ENCODE data around the gene SPATS2.
"Not testable (repeated sequence)": the region's sequence is repeated elsewhere in the genome, so short reads cannot be mapped to it uniquely, and the experiment has no call there.

SPATS2 gene

DNA sequence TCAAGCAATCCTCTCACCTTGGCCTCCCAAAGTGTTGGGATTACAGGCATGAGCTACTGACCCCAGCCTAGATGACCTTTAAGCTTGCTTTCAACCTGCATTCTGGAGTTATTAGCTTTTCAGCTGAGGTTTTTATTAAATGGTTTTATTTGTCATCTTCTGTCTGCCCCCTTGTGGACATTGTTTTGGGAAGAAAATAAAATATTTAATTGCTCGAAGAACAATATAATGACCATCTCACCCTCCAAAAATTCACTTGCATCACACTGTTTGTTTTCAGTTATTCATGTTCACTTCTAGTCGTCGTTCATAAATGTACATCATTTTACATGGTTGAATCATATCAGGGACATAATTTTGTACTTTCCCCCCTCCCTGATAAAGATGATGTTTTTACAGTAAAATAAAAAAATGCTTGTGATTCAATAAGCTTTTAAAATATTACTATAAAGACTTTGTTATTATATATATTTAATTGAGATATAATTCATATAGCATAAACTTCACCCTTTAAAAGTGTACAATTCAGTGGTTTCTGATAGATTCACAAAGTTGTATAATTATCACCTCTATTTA, 10.1 kb upstream of the SPATS2 start:
- DNase-seq = peak; percentile 42 to 61

DNA sequence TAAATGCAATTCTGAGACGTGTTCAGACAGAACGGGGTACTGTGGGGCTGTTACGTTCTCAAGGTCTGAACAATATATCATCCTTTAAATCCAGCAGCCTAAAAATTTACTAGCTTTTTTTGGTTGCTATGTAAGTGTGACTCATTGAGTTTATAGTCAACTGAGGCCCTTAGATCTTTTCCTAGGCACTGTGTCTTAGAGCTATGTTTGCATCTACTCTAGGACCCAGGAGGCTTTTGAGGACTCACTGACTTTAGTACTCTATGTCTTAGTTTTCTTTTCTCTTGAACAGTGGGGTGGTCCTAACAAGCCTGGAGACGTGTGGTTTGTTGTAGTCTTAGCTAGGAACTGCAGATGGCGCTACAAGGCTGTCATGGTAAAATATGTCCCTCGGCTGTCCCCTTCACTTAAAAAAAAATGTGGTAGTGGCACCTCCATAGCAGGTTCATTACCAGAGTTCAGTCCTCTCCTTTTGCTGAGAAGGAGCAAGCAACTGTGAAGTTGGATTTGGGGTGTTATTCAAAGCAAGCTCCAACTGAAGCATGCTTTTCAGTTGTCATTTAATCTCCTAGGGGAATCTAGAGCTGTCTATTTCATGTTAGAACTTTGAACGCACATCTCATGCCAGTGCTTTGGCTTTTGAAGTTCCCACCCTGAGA, 8.7 kb upstream of the SPATS2 start:
- peak; percentile 33 to 77 for DNase-seq

DNA sequence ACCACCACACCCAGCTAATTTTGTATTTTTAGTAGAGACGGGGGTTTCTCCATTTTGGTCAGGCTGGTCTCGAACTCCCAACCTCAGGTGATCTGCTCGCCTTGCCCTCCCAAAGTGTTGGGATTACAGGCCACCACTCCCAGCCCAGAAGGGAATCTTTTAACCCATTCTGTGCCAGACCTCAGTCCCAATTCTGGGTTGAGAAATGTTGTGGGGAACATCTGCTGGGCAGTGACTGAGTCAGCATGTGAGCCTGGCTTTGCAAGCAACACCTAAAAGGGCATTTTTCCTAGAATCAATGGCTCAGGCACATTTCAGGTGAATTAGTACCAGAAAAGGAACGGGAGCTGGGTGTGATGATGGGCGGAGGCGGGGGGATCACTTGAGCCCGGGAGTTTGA, 7.6 kb upstream of the SPATS2 start:
- DNase-seq = no peak

DNA sequence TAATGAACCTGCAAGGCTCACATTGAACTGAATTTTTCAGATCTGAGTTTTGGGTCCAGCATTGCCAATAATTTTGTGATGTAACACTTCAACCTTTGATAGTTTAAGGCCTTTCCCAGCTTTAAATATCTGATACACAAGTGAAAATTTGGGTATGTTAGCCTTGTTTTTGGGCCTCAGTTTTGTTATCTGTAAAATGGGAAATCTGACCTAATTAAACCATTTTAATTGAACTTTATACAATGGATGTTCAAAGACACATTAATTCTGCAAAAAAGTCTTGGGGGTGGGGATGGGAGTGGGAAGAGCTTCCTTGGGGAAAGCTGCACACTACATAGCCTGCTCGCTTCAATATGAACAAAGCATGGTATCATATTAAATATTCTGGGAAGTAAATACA, 5.2 kb upstream of the SPATS2 start:
- DNase-seq = no peak

- DNase-seq = no peak
Measured at GRCh38 chr12:49364989-49365388, 2.3 kb upstream of the SPATS2 start.

- DNase-seq = no peak
Measured at GRCh38 chr12:49365542-49365941, 1.7 kb upstream of the SPATS2 start.

DNA sequence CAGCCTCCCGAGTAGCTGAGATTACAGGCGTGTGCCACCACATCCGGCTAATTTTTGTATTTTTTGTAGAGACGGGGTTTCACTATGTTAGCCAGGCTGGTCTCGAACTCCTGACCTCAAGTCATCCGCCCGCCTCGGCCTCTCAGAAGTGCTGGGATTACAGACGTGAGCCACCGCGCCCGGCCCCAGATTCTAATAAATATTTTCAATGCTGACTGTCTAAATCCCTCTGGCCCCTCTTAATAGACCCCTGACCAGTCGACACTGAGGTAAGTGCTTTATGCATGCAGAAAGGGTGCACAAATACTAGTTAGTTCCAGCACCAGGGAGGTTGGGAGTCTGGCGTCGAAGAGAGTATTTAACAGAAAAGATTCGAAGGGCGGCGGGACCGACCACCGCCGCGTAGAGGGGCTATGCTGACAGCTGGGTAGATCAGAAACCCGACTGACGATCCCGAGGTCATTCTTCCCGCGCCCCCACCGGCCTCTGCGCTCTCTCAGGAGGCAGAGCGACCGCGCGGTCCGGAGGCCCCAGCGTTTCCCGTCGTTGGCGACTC, 1.1 kb upstream of the SPATS2 start:
- DNase-seq = no peak

- DNase-seq = peak; percentile 81 to 96
Measured at GRCh38 chr12:49366652-49367380, 446 bp upstream of the SPATS2 start.

DNA sequence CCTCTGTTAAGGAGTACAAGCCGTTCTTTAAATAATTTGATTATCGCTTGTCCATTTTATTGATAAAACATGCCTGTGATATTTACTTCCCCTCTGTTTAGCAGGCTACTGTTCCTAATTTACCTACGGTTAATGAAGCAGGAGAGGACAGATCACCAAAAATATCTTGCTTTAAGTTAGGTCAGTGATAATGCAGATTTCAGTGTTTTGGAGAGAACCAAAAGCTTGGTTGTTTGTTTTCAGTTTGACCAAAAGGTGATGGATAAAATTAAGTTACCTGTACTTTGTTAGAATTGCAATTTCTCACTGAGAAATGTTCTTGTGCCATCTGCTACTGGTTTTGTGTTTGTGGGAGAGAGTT, 958 bp downstream of the SPATS2 start:
- no peak for DNase-seq

- peak in 1 of 2 experiments; percentile 40 for DNase-seq
Measured at GRCh38 chr12:49369411-49370145, 2.3 kb downstream of the SPATS2 start.

DNA sequence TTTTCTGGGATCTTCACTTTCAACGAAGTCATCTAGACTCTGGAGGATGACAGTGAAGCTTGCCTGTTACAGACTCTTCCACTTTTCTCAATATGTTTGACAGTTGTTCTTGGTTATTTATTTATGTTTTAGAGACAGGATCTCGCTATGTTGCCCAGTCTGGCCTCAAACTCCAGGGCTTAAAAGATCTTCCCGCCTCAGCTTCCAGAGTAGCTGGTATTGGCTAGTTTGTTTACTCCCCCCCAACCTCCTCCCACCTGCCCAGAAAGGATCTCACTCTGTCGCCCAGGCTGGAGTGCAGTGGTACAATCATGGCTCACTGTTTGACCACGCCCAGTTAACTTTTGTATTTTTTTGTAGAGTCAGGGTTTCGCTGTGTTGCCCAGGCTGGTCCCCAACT, 3.3 kb downstream of the SPATS2 start:
- DNase-seq = no peak

DNA sequence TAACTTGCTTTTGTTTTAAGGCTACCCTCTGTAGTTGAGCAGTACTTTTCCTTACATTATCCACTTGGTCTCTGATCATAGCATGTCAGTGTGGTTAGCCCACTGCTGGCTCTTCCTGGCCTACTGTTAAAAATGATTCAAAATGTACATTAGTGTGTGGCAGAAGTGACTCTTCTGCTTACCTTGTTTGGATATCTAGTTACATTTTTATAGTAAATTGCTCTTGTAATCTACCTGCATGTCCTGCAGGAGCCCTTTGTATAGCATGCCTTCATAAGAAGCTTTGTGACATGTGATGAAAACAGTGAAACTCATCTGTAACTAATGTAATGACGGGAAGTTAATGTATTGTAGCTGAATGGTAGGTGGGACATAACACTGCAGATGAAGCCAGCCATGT, 8.1 kb downstream of the SPATS2 start:
- no peak for DNase-seq

DNA sequence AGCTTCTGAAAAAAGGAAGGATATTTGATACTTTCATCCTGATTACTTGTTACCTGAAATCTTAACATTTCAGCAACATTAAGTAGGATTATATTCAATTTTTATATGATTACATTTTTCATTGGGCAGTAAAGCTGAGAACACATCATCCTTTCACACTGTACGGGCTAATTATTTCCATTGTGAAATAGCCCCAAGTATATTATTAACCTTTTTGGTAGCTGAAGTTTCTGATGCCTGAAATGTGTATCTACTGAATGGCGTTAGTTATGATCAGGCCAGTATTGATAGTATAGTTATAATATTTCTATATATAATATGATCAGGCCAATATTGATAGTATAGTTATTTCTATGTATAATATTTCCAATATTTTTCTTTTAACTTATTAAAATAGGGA, 10.1 kb downstream of the SPATS2 start:
- DNase-seq = no peak

DNA sequence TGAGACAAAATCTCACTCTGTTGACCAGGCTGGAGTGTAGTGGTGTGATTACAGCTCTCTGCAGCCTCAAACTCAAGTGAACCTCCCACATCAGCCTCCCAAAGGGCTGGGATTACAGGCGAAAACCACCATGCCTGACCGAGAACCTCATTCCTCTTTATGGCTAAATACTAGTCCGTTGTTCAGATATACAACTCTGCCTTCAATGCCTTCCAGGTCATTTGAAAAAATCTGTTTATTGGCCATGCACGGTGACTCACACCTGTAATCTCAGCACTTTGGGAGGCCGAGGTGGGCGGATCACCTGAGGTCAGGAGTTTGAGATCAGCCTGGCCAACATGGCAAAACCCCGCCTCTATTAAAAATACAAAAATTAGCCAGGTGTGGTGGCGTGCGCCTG, 12.9 kb downstream of the SPATS2 start:
- DNase-seq = not testable (repeated sequence)

DNA sequence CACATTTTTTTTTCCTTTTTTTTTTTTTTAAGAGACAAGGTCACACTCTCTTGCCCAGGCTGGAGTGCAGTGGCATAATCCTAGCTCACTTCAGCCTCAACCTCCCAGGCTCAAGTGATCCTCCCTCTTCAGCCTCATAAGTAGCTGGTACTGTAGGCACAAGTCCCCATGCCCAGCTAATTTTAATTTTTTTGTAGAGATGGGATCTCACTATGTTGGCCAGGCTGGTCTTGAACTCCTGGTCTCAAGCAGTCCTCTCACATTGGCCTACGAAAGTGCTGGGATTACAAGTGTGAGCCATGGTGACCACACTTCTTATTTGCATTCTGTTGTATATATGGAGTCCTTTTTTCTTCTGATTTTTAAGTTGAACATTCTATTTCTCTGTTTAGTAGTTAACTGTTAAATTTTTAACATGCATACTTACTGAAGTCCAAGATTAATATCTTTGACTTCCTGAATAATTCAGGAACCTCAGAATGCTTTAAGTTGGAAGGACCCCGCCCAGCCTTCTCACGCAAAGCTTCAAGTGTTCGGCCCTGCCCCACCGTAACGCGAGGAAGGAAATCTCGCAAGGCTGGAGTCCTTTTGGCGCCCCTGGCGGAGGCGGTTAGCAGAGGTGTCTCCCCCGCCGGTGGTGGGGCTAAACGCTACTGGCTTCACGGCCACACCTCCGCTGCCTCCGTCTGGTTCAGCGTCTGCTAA, 21.6 kb downstream of the SPATS2 start:
- DNase-seq = no peak

- DNase-seq = no peak
Measured at GRCh38 chr12:49389387-49389703, 22.1 kb downstream of the SPATS2 start.

DNA sequence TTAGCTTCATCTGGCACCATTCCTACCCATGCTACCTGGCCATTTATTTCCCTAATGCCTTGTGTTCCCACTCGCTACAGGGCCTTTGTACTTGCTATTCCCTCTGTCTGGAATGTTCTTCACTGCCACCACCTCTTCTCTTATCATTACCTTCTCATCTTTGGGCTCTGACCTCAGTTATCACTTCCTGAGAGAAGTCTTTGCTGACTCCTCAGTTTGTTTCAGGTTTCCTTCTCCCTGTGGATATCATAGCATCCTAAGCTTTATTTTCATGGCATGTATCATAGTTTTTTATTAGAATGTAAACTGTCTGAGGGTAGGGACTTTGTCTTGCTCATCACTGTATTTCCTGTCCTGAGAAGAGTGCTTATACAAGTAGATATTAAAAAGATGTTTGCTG, 29.7 kb downstream of the SPATS2 start:
- no peak for DNase-seq

- DNase-seq = no peak
Measured at GRCh38 chr12:49400304-49400703, 33.0 kb downstream of the SPATS2 start.

GRCh38 chr12:49403971-49404450, 36.7 kb downstream of the SPATS2 start:
- DNase-seq = no peak

GRCh38 chr12:49404956-49405355, 37.7 kb downstream of the SPATS2 start:
- no peak for DNase-seq

DNA sequence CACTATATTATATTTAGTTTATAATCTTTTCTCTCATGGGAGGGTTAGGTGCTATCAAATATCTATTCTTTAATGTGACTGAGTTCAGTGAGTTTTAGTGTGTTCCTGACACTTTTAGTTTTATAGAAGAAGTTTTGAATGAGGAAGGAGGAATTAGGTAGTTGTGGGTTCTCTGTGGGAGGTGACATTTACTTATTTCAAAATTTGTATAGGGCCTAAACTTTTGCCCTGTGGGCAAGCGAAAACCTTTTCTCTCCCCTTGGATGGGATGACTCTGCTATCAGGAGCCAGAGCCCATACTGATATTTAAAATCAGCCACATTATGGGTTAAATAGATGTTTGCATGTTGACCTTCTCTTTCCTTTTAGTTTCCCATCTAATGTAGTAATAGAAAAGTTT, 43.6 kb downstream of the SPATS2 start:
- DNase-seq = no peak

- no peak for DNase-seq
Measured at GRCh38 chr12:49413010-49413409, 45.7 kb downstream of the SPATS2 start.

DNA sequence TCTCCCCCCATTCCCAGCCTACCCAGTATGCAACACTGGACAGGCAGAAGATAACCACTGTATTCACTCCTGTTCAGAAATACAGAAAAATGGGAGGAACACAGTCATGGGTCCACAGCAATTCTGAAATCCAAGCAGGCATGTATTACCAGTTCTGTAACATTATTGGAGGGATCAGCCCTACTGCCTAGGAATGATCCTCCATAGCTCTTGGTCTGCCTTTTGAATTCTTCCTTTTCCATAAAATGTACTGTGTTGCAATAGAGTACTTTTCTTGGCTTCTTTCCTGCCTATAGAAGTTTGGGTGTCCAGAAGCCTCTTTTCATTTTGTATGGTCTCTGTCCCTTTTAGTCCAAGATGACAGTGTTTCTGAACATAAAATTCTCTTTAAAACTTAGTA, 46.5 kb downstream of the SPATS2 start:
- DNase-seq = no peak
